NCI-H1105 treated with DMSO at 0.1 percent for 48 hours (cell line): ENCODE measurements around the gene PPIE.
"Not testable (repeated sequence)": the region's sequence is repeated elsewhere in the genome, so short reads cannot be mapped to it uniquely, and the experiment has no call there.

Source experiments
- DNase-seq: peaks from one replicate; lab custom pipeline; 2025; lab: John Stamatoyannopoulos, UW

Gene PPIE

GRCh38 chr1:39777896-39778295 lies 39.2 kb downstream of the PPIE start:
- DNase-seq: not testable (repeated sequence)

GRCh38 chr1:39778463-39779099 lies 39.9 kb downstream of the PPIE start:
- DNase-seq: not testable (repeated sequence)

GRCh38 chr1:39779137-39779536 lies 40.5 kb downstream of the PPIE start:
- no peak for DNase-seq

- no peak for DNase-seq
Measured at GRCh38 chr1:39779821-39780220, 41.1 kb downstream of the PPIE start.

- DNase-seq: no peak
Measured at GRCh38 chr1:39781349-39781715, 42.6 kb downstream of the PPIE start.

- DNase-seq: no peak
Measured at GRCh38 chr1:39782103-39782502, 43.4 kb downstream of the PPIE start.

- not testable (repeated sequence) for DNase-seq
Measured at GRCh38 chr1:39782685-39783084, 44.0 kb downstream of the PPIE start.

- DNase-seq: not testable (repeated sequence)
Measured at GRCh38 chr1:39786303-39787107, 47.8 kb downstream of the PPIE start.

GRCh38 chr1:39787108-39787375 lies 48.4 kb downstream of the PPIE start:
- DNase-seq: not testable (repeated sequence)

- no peak for DNase-seq
Measured at GRCh38 chr1:39787468-39787867, 48.8 kb downstream of the PPIE start.

- DNase-seq: not testable (repeated sequence)
Measured at GRCh38 chr1:39787964-39788363, 49.3 kb downstream of the PPIE start.

- DNase-seq: no peak
Measured at GRCh38 chr1:39788426-39788757, 49.7 kb downstream of the PPIE start.

- DNase-seq: peak; percentile 68
Measured at GRCh38 chr1:39788758-39789570, 50.3 kb downstream of the PPIE start, which contains the start of gene BMP8B. BMP8B (minus strand) TSS chr1:39788865; CDS start chr1:39788485, 380 bp downstream.

- no peak for DNase-seq
Measured at GRCh38 chr1:39789571-39790110, 51.0 kb downstream of the PPIE start.

GRCh38 chr1:39791838-39792237 lies 53.2 kb downstream of the PPIE start:
- no peak for DNase-seq

GRCh38 chr1:39795651-39796050 lies 57.0 kb downstream of the PPIE start:
- DNase-seq: no peak

GRCh38 chr1:39798859-39799769 lies 60.4 kb downstream of the PPIE start:
- not testable (repeated sequence) for DNase-seq

GRCh38 chr1:39799770-39800470 lies 61.2 kb downstream of the PPIE start:
- peak; percentile 52 for DNase-seq

GRCh38 chr1:39800471-39800835 lies 61.8 kb downstream of the PPIE start:
- DNase-seq: no peak

GRCh38 chr1:39802496-39803260 lies 64.0 kb downstream of the PPIE start:
- no peak for DNase-seq
